HG02840 (cell line): ENCODE data around the gene LCA5L.

ENCODE experiments used
- ATAC-seq: cut with Tn5 transposase; IDR thresholded peaks from one replicate; pipeline ENCODE4 v1.9.1; 2021; ENCODE audit warnings: mild to moderate bottlenecking, moderate library complexity, moderate number of reproducible peaks; ENCODE audit not compliant: unreplicated experiment, low FRiP score

The LCA5L gene

DNA sequence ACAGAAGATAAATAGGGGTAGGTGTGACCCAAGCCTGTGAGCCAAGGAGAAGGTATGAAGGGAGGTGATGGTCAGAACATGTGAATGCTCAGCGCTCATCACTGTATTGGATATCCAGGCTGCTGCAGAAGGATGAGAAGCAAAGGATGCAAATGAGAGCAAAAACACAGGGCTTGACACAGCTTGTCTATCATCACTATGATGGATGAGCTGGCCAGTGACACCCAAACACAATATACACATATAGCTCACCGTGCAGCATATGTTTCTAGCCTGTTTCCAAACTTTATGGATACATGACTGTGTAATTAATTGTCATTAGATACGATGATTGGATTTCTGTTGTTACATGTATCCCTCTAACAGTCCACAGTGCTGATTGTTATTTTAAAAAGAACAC lies 82.8 kb downstream of the LCA5L start:
- no peak for ATAC-seq

DNA sequence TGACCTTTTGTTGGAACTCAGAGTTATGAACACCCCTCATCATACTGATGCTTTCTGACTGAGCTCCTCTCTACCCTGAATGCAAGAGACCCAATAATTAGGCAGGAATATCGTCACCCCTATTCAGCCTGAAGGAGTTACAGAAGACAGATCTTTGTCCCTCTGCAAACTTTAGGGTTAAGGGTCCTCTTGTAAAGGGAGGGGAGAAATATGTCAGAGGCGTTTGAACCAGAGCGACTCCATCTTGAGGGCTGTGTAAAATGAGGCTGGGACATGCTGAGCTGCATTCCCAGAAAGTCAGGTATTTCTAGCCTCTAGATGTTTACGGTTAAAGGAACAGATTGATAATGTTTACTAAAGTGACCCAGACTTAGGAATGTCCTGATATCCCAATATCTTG lies 86.2 kb downstream of the LCA5L start:
- no peak for ATAC-seq
